Fibroblast of mammary gland (primary cell): Measurements from ENCODE around the gene HSD17B12.

Experiments used
- DNase-seq: peaks from one replicate; pipeline ENCODE4 v3.0.0-alpha.2; 2010; ENCODE audit warnings: low read depth
- H3K4me3 ChIP-seq: 2 replicates; pipeline ENCODE4 v1.5.1; 2011; ENCODE audit warnings: low read depth, mild to moderate bottlenecking, low read length, moderate library complexity; ENCODE audit not compliant: control insufficient read depth
- TF ChIP-seq, protein P1 (sequence below): conservative IDR thresholded peaks from 2 replicates; pipeline ENCODE4 v1.5.1; 2011; ENCODE audit warnings: low read depth, low read length, inconsistent platforms; ENCODE audit not compliant: control insufficient read depth, insufficient read depth

Gene HSD17B12

DNA sequence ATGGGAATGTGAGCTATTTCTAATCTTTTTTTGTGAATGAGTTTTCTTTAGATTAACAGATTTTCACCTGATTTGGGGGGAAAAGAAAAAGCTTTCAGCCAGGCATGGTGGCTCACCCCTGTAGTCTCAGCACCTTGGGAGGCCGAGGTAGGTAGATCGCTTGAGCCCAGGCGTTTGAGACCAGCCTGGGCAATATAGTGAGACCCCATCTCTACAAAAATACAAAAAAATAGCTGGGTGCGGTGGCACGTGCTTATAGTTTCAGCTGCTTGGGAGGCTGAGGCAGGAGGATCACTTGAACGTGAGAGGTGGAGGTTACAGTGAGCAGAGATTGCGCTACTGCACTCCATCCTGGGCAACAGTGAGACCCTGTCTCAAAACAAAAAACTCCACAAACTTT lies 92.2 kb downstream of the HSD17B12 start:
- H3K4me3 ChIP-seq = no peak overlapping the region

DNA sequence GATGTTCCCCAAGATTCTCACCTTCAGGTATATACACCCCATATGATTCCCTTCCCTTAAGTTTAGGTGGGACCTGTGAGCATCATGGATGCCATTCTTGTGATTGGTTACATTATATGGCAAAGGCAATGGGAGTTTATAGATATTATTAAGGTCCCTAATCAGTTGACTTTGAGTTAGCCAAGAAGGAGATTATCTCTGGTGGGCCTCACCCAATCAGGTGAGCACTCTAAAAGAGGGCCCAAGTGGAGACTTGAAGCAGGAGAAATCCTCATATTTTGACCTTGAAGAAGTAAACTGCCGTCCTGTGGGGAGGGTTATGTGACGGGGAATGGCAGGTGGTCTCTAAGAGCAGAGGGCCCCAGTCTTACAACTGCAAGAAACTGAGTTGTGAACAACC lies 94.2 kb downstream of the HSD17B12 start:
- TF ChIP-seq, protein P1, sequence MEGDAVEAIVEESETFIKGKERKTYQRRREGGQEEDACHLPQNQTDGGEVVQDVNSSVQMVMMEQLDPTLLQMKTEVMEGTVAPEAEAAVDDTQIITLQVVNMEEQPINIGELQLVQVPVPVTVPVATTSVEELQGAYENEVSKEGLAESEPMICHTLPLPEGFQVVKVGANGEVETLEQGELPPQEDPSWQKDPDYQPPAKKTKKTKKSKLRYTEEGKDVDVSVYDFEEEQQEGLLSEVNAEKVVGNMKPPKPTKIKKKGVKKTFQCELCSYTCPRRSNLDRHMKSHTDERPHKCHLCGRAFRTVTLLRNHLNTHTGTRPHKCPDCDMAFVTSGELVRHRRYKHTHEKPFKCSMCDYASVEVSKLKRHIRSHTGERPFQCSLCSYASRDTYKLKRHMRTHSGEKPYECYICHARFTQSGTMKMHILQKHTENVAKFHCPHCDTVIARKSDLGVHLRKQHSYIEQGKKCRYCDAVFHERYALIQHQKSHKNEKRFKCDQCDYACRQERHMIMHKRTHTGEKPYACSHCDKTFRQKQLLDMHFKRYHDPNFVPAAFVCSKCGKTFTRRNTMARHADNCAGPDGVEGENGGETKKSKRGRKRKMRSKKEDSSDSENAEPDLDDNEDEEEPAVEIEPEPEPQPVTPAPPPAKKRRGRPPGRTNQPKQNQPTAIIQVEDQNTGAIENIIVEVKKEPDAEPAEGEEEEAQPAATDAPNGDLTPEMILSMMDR = no peak
- no peak overlapping the region for H3K4me3 ChIP-seq
- DNase-seq = no peak

More for the DNA sequence above, 92.2 kb downstream of the HSD17B12 start:
- TF ChIP-seq, protein P1 = no peak
- DNase-seq = no peak

DNA sequence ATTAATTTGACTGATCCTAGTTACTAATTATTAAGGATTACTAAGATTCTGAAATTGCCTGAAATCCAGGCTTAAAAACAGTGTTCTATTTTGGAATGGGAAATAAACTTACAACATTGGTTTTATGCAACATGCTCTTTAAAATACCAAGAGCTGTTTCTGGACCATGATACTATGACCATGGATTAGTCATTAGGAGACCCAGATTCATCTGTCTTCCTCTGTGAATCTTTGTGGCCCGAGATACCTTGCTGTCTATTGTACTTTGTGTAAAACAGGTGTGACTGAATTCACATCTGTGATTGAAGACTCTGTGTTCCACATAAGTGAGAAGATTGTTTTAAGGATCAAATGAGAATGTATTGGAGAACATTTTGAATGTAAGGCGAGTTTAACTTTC lies 98.8 kb downstream of the HSD17B12 start:
- TF ChIP-seq, protein P1 = no peak
- H3K4me3 ChIP-seq = no peak overlapping the region
- no peak for DNase-seq

DNA sequence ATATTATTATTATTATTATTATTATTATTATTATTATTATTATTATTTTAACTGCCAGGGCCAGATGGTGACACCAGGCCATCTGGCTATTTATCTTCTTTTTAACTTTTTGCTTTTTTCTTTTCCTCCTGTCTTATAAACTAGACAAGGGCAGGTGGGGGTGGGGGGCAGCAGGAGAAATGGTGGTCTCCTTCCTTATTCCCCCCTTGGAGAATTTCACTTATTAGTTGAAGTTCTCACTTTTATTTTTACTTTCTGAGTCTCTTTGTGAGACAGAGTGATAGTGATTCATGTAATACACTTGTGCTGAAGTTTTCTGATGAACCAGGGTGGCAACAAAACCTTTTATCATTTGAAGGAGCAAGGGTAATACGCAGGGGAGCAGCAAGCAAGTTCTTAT lies 103.8 kb downstream of the HSD17B12 start:
- no peak for DNase-seq
- H3K4me3 ChIP-seq = no peak overlapping the region
- TF ChIP-seq, protein P1 = no peak

DNA sequence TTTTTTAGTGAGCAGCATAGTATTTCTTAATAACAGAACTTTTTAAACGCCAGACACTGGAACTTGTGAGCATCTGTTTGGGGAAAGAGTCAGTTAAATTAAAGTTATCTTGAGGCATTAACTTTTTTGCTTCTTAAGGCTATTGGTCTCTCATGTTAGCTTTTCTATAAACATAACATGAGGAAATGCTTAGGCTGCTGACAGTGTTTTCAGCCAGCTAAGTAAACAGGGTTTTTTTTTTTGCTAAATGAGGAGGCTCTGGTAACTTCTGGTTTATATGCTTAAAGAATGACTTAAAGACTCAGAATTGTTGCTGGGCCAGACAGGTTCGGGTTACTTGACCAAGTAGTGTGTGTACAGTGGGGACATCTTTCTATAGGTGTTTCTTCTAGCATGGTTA lies 104.3 kb downstream of the HSD17B12 start:
- no peak for DNase-seq
- TF ChIP-seq, protein P1 = no peak
- no peak overlapping the region for H3K4me3 ChIP-seq

DNA sequence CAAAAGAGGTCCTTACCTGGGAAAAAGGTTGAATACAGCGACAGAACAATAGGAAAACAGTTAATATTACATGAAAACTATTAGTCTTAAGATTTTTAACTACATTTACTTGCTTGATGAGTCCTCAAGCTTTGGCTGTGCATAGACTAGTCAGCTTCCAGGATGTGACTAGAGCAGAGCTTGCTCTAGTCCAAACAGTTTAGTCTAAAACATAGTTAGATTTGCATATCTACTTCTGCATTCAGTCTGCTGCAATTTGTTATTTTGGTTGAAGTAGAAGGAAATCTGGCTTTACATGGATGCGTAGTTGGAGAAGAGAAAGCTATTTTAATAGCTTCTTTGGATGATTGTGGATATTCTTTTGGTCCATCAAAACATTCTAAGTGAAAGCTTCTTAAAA lies 104.8 kb downstream of the HSD17B12 start:
- no peak for DNase-seq
- TF ChIP-seq, protein P1 = no peak

DNA sequence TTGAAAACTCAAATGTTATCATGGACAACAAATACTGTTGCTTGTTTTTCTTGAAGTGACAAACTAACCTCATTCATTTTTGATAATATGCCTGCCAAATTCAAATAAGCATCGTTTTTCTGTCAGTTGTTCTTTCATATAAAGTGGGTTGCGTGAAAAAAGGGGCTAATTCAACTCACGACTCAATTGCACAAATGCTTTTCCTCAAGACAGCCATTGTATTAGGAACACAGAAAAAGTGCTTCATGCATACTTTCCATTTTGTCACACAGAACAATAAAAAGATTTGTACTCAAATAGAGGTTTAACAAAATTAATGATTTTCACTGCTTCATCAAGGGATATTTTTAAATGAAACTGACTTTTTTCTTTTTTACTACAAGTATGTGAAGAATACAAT lies 105.5 kb downstream of the HSD17B12 start:
- no peak for DNase-seq
- TF ChIP-seq, protein P1 = no peak
- no peak overlapping the region for H3K4me3 ChIP-seq

More for the DNA sequence above, 104.8 kb downstream of the HSD17B12 start:
- H3K4me3 ChIP-seq = no peak overlapping the region
